CD4-positive, alpha-beta T cell treated with Interleukin-15 for 1 hour (primary cell): ENCODE data around the gene ZFHX3.
"Not testable (repeated sequence)": the region's sequence is repeated elsewhere in the genome, so short reads cannot be mapped to it uniquely, and the experiment has no call there.

ENCODE experiments used
- DNase-seq: peaks from one replicate; pipeline ENCODE4 v3.0.0-alpha.2; 2020

ZFHX3 gene, protein sequence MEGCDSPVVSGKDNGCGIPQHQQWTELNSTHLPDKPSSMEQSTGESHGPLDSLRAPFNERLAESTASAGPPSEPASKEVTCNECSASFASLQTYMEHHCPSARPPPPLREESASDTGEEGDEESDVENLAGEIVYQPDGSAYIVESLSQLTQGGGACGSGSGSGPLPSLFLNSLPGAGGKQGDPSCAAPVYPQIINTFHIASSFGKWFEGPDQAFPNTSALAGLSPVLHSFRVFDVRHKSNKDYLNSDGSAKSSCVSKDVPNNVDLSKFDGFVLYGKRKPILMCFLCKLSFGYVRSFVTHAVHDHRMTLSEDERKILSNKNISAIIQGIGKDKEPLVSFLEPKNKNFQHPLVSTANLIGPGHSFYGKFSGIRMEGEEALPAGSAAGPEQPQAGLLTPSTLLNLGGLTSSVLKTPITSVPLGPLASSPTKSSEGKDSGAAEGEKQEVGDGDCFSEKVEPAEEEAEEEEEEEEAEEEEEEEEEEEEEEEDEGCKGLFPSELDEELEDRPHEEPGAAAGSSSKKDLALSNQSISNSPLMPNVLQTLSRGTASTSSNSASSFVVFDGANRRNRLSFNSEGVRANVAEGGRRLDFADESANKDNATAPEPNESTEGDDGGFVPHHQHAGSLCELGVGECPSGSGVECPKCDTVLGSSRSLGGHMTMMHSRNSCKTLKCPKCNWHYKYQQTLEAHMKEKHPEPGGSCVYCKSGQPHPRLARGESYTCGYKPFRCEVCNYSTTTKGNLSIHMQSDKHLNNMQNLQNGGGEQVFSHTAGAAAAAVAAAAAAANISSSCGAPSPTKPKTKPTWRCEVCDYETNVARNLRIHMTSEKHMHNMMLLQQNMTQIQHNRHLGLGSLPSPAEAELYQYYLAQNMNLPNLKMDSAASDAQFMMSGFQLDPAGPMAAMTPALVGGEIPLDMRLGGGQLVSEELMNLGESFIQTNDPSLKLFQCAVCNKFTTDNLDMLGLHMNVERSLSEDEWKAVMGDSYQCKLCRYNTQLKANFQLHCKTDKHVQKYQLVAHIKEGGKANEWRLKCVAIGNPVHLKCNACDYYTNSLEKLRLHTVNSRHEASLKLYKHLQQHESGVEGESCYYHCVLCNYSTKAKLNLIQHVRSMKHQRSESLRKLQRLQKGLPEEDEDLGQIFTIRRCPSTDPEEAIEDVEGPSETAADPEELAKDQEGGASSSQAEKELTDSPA (N-terminal part only)

DNA sequence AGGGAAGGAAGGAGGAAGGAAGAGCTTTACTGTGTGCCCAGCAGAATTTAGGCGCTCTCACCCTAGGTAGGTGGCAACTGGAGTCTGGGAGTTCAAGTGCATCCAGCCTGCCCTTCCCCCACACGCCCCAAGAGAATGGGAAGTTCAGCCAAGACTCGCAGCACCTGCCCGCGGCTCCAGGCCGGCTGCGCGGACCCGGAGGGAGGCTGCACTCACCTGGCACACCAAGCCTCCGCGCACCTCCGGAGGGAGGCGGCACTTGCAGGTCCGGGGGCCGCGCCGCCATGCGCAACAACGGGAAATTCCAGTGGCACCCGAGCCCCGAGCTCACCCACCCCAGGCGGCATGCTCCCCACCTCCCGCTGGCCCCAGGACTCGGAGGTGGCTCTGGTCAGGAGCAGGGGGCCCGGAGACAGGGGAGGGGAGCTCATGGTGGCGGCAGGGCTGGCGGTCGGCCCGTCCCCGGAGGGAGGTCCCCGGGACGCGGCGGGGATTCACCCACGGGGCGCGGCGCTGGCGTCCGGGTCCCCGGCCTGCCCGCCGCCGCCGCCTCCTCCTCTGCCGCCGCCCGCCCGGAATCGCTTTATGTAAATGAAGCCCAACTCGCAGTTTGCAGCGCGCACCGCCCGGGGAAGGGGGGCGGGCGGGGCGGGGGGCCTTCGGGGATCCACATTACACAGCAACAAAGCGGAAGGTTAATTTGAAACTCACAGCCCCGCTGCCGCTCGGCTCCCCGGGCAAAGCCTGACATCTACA lies at the start of gene ZFHX3:
Gene ZFHX3, minus strand, starts transcription at position 593 of the 756 bp plus-strand sequence. CDS start 87,983 bp downstream, outside the sequence.
- DNase-seq, result peak; percentile 73

DNA sequence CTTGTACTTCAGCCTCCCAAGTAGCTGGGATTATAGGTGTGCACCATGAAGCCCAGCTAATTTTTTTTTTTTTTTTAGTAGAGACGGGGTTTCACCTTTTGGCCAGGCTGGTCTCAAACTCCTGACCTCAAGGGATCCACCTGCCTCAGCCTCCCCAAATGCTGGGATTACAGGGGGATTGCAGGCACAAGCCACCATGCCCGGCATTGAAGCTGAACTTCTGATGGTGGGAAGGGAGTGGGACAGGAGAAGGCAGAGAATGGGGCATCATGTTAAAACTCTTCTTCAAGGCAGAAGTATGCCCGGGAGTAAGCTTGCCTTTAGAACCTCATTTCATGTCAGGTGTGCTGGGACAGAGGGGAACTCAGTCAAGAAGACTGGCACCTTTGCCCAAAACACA lies 48.6 kb upstream of the ZFHX3 start:
- no peak for DNase-seq

- no peak for DNase-seq
Measured at GRCh38 chr16:73095885-73096421, 48.0 kb upstream of the ZFHX3 start.

- no peak for DNase-seq
Measured at GRCh38 chr16:73095142-73095820, 47.4 kb upstream of the ZFHX3 start.

GRCh38 chr16:73094371-73094770 lies 46.4 kb upstream of the ZFHX3 start:
- no peak for DNase-seq

GRCh38 chr16:73093146-73094144 lies 45.5 kb upstream of the ZFHX3 start:
- no peak for DNase-seq

- no peak for DNase-seq
Measured at GRCh38 chr16:73092236-73092781, 44.4 kb upstream of the ZFHX3 start.

DNA sequence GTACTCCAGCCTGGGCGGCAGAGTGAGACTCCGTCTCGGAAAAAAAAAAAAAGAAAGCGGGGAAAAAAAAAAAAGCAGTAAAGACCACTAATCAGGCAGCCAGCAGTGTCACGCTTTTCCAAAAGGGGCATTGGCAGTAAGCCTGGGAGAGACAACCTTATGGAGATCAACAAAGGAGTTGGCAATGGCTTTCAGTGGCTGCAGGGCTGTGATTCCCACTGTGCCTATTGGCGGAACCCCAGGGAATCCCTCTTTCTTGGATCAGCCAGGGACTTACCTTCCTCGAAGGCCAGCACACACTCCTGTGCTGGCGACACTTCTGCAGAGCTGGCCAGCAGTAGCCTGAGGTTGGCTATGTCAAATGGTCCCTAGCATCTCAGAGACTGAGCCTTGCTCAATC lies 43.2 kb upstream of the ZFHX3 start:
- no peak for DNase-seq

DNA sequence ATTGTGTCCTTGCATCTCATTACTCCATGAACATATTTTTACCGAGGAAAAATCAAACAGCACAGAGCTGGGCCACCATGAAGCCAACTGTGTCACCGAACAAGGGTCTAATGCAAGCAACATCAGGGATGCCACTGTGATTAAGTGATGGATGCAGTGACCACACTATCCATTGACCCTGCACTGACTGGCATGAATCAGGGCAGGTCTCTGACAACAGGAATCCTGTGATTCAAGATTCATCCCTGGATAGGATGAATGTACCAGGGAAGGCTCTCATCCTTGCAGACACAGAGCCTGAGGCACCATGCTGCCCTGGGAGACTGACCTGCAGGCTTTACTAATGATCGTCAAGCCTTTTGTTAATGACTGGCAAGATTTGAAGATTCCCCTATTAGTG lies 41.5 kb upstream of the ZFHX3 start:
- DNase-seq, result no peak

DNA sequence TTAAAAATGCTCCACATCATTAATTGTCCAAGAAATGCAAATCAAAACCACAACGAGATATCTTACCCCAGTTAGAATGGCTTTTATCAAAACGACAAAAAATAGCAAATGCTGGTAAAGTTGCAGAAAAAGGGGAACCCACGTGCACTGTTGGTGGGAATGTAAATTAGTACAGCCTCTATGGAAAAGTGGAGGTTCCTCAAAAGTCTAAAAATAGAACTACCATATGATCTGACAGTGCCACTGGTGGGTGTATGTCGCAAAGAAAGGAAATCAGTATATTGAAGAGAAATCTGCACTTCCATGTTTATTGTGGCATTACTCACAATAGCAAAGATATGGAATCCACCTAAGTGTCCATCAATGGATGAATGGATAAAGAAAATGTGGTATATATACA lies 38.2 kb upstream of the ZFHX3 start:
- no peak for DNase-seq

- no peak for DNase-seq
Measured at GRCh38 chr16:73083271-73083670, 35.3 kb upstream of the ZFHX3 start.

DNA sequence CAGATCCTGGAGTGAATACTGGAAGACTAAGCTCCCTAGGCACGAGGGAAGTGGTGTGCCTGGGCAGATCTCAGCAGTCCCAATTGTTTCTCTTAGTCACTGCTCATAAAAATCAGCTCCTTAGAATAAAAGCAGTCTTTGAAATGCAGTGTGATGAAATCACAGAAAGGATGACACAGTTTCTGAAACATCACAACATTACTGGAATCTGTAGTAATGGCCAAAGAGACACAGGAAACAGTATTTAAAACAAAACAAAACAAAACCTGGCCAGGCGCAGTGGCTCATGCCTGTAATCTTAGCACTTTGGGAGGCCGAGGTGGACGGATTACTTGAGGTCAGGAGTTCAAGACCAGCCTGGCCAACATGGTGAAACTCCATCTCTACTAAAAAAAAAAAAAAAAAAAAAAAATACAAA lies 34.7 kb upstream of the ZFHX3 start:
- not testable (repeated sequence) for DNase-seq

DNA sequence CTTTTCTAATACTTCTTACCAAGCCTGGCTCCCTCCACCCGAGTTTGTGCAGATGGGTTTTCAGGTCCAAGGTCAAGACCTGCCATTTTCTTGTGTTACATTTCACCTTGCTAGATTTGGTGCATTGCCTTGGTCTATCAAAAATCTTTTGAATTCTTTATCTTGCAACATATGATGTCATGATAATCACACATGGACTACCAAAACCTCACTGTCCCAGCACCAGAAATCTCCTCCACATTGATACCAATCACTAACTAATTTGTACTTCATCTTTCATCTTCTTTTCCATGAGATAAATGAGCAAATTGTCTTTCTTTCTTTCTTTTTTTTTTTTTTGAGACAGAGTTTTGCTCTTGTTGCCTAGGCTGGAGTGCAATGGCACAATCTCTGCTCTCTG lies 33.0 kb upstream of the ZFHX3 start:
- DNase-seq, result no peak

GRCh38 chr16:73076324-73076810 lies 28.4 kb upstream of the ZFHX3 start:
- DNase-seq, result no peak

DNA sequence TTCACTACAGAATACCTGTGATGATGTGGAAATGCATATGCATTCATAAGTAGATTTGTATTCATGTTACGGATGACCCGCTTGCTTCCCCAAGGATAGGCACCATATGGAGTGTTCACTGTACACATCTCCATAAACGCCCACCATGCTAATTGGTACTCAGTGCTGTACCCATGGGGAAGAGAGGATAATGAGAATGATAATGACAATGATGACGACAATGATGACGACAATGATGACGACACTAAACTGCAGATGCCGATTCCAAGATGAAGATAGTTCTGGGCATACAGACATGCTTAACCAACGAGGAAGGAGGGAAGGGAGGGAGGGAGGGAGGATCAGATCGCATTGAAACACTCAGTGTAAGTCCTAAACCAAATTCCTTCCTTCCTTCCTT lies 26.5 kb upstream of the ZFHX3 start:
- DNase-seq, result no peak

DNA sequence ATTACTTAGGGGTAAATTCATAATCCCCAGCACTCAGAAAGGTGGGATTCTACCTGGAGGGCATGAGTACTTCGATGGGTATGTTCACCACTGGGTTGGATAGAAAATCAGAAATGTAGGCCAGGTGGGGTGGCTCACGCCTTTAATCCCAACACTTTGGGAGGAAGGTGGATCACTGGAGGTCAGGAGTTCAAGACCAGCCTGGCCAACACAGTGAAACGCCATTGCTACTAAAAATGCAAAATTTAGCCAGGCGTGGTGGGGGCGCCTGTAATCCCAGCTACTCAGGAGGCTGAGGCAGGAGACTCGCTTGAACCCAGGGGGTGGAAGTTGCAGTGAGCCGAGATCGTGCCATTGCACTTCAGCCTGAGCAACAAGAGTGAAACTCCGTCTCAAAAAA lies 24.1 kb upstream of the ZFHX3 start:
- DNase-seq, result not testable (repeated sequence)

DNA sequence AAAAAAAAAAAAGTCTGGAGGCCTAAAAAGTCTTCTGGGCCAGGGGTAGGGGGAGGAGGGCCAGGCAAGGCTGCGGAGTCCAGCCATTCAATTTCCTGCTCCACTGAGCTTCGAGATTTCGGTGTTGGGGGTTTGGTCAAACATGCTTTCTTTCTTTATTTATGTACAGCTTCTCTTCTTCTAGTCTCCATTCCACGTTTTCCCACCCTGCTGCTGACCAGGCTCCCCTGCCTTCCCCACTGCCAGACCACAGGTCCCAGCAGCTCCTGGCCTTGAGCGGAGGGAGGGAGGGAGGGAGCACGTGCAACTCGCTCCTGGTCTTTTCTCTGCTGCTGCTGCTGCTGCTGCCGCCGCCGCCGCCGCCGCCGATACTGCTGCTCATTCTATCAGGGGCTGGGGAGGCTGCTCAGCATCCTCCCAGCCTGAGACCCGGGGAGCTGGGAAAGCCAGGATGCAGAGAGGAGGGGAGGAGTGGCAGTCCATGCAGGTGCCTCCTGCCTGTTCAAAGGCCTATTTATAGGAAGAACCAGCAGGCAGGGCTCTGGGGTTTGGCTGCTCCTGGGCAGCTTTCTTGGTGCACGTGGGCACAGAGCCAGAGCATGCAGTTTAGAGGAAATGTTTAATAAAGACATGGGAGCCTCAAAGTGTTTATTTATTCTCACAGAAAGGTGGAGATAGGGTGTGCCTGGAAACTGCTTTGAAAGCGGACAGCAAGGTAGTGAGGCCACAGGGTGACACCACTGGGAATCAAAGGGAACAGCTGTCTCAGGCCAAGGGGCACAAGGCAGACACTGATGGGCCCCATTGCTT lies 23.4 kb upstream of the ZFHX3 start:
- DNase-seq, result no peak

- DNase-seq, result no peak
Measured at GRCh38 chr16:73069581-73070262, 21.8 kb upstream of the ZFHX3 start.
